Keratinocyte (primary cell): ENCODE measurements around the gene SZT2. TPM values are rescaled to one million over a fixed set of nuclear protein-coding genes. Genes with fewer than 3 reads are reported as not detected.

Experiments
- DNase-seq: peaks from one replicate; pipeline ENCODE4 v3.0.0-alpha.2; 2011; ENCODE audit warnings: low read depth, missing footprints, low spot score
- FAIRE-seq: peaks from 2 replicates; lab custom pipeline; 2011; peaks lifted over from hg19 to GRCh38; lab: Jason Lieb, UNC
- H2AFZ ChIP-seq: 2 replicates; pipeline ENCODE4 v1.6.0; 2012; ENCODE audit warnings: low read length, control low read depth, inconsistent platforms; ENCODE audit not compliant: control insufficient read depth
- H3K27ac ChIP-seq: 2 replicates; pipeline ENCODE4 v1.5.1; 2011; ENCODE audit warnings: low read length; ENCODE audit not compliant: control insufficient read depth, insufficient read depth
- H3K27me3 ChIP-seq: 3 replicates; pipeline ENCODE4 v1.6.0; 2011; ENCODE audit warnings: low read length; ENCODE audit not compliant: control insufficient read depth, insufficient read depth; ENCODE audit errors: extremely low read depth
- H3K36me3 ChIP-seq, 2 experiments: 2 replicates in 1 of 2; 3 replicates in 1 of 2; pipeline ENCODE4 v1.5.1; 2011; ENCODE audit warnings: low read length in 2 of 2, mild to moderate bottlenecking in 1 of 2; ENCODE audit not compliant: control insufficient read depth in 2 of 2, insufficient read depth in 2 of 2; ENCODE audit errors: extremely low read depth in 1 of 2
- H3K4me1 ChIP-seq: 3 replicates; pipeline ENCODE4 v1.5.1; 2011; ENCODE audit warnings: low read length; ENCODE audit not compliant: control insufficient read depth, insufficient read depth; ENCODE audit errors: extremely low read depth
- H3K4me2 ChIP-seq: 3 replicates; pipeline ENCODE4 v1.6.0; 2011; ENCODE audit warnings: low read depth, low read length; ENCODE audit not compliant: control insufficient read depth, insufficient read depth; ENCODE audit errors: extremely low read depth
- H3K4me3 ChIP-seq, 3 experiments: fragments of 200-600 bp in 1 of 3; sonication (generic) in 1 of 3; 2 replicates in 2 of 3; 3 replicates in 1 of 3; pipeline ENCODE4 v1.5.1; 2011 to 2016; ENCODE audit warnings: low read length in 3 of 3, mild to moderate bottlenecking in 3 of 3, control low read depth in 2 of 3, inconsistent platforms in 1 of 3, low read depth in 1 of 3, mixed read lengths in 1 of 3, mixed run types in 1 of 3, moderate library complexity in 1 of 3; ENCODE audit not compliant: control insufficient read depth in 2 of 3, insufficient read depth in 2 of 3; ENCODE audit errors: extremely low read depth in 1 of 3
- H3K79me2 ChIP-seq: 2 replicates; pipeline ENCODE4 v1.6.0; 2012; ENCODE audit warnings: low read length; ENCODE audit not compliant: control insufficient read depth, insufficient read depth
- H3K9ac ChIP-seq: 3 replicates; pipeline ENCODE4 v1.6.0; 2011; ENCODE audit warnings: low read length; ENCODE audit not compliant: control insufficient read depth, insufficient read depth; ENCODE audit errors: extremely low read depth
- H3K9me1 ChIP-seq: 3 replicates; pipeline ENCODE4 v1.6.0; 2011; ENCODE audit warnings: low read length; ENCODE audit not compliant: control insufficient read depth, insufficient read depth; ENCODE audit errors: extremely low read depth
- H3K9me3 ChIP-seq: 2 replicates; pipeline ENCODE4 v1.5.1; 2012; ENCODE audit warnings: low read depth, low read length; ENCODE audit not compliant: control insufficient read depth
- H4K20me1 ChIP-seq: 3 replicates; pipeline ENCODE4 v1.6.0; 2011; ENCODE audit warnings: low read length; ENCODE audit not compliant: control insufficient read depth, insufficient read depth; ENCODE audit errors: extremely low read depth
- CTCF ChIP-seq, 3 experiments: IDR thresholded peaks in 1 of 3; conservative IDR thresholded peaks in 1 of 3; optimal IDR thresholded peaks in 1 of 3; 2 replicates in 2 of 3; 3 replicates in 1 of 3; pipeline versions ENCODE3 to v1.5.1; 2011; ENCODE audit warnings: low read length in 3 of 3, mild to moderate bottlenecking in 3 of 3, moderate library complexity in 2 of 3, control low read depth in 1 of 3, inconsistent platforms in 1 of 3; ENCODE audit not compliant: insufficient read depth in 2 of 3; ENCODE audit errors: extremely low read depth in 1 of 3
- EZH2 ChIP-seq: IDR thresholded peaks from one replicate; pipeline ENCODE4 v1.6.1; 2012; ENCODE audit warnings: inconsistent platforms, mild to moderate bottlenecking, low read length, moderate library complexity
- dilution Hi-C: fragments of 300-500 bp; cut with MboI; formaldehyde crosslinking; loops from one replicate; pipeline ENCODE4 v1.7.0; 2020; ENCODE audit warnings: low sequenced_read_pairs; ENCODE audit not compliant: extremely low pct_ligation_motif_present
- polyA plus RNA-seq, 5 experiments: library from polyadenylated mRNA; depleted of rRNA in 3 of 5; stranded (reverse) in 3 of 5; stranded (forward) in 1 of 5; unstranded in 1 of 5; fragments of >200 nt; gene quantifications; 1 replicate in 1 of 5; 2 replicates in 3 of 5; 3 replicates in 1 of 5; pipeline versions ENCODE4 v1.2.1 to v1.2.3, GENCODE V29; 2011 to 2012; ENCODE audit warnings: missing spikeins in 2 of 5, low read depth in 1 of 5, low replicate concordance in 1 of 5

The SZT2 gene
- polyA plus RNA-seq, 1 donor (not counting 4 experiments of a cell fraction or from before 2014, with no cell fraction given): 6.1 TPM

GRCh38 chr1:43432171-43432860 lies 42.6 kb downstream of the SZT2 start:
- dilution Hi-C loops: no loop called here
- no peak overlapping the region for H3K27ac ChIP-seq
- H3K9ac ChIP-seq: no peak overlapping the region
- no peak overlapping the region for H3K4me2 ChIP-seq
- H3K36me3 ChIP-seq: peaks cover 54 to 59% of the 10 kb centered on the region in 2 experiments
- TF ChIP-seq CTCF (optimal IDR thresholded peaks at IDR 0.05 in 1 of 3, IDR thresholded peaks at IDR 0.05 in 1 of 3, conservative IDR thresholded peaks at IDR 0.05 in 1 of 3; ENCODE audit: extremely low read depth in 1 of 3, insufficient read depth in 2 of 3, low read length in 3 of 3): no peak
- no peak for TF ChIP-seq EZH2
- no peaks in the 10 kb centered on the region for H3K79me2 ChIP-seq
- DNase-seq (no peak), FAIRE-seq (no peak)
- no peaks in the 10 kb centered on the region for H3K4me1 ChIP-seq
- no peak overlapping the region for H2AFZ ChIP-seq
- peaks cover 2% of the 10 kb centered on the region for H4K20me1 ChIP-seq
- no peaks in the 10 kb centered on the region for H3K9me3 ChIP-seq
- H3K27me3 ChIP-seq: no peaks in the 10 kb centered on the region
- H3K9me1 ChIP-seq: no peaks in the 10 kb centered on the region
- no peak overlapping the region for H3K4me3 ChIP-seq

- dilution Hi-C loops: no loop called here
- H3K36me3 ChIP-seq: peaks cover 49 to 56% of the 10 kb centered on the region in 2 experiments
Observed at GRCh38 chr1:43432907-43433306, 43.2 kb downstream of the SZT2 start.

More at GRCh38 chr1:43432907-43433306, 43.2 kb downstream of the SZT2 start:
- no peaks in the 10 kb centered on the region for H3K79me2 ChIP-seq
- H3K27me3 ChIP-seq: no peaks in the 10 kb centered on the region
- no peak overlapping the region for H3K4me3 ChIP-seq
- H3K4me1 ChIP-seq: no peaks in the 10 kb centered on the region
- H4K20me1 ChIP-seq: peaks cover 2% of the 10 kb centered on the region
- no peak for TF ChIP-seq CTCF (optimal IDR thresholded peaks at IDR 0.05 in 1 of 3, IDR thresholded peaks at IDR 0.05 in 1 of 3, conservative IDR thresholded peaks at IDR 0.05 in 1 of 3; ENCODE audit: extremely low read depth in 1 of 3, insufficient read depth in 2 of 3, low read length in 3 of 3)
- no peak for TF ChIP-seq EZH2
- no peak for DNase-seq
- H3K9me1 ChIP-seq: no peaks in the 10 kb centered on the region
- no peak overlapping the region for H2AFZ ChIP-seq
- FAIRE-seq: no peak
- H3K4me2 ChIP-seq: no peak overlapping the region
- no peak overlapping the region for H3K9ac ChIP-seq
- H3K27ac ChIP-seq: no peak overlapping the region
- no peaks in the 10 kb centered on the region for H3K9me3 ChIP-seq
